ENCODE data around the gene RNF6. TPM values are rescaled to one million over a fixed set of nuclear protein-coding genes. Genes with fewer than 3 reads are reported as not detected.

RNF6 gene
- total RNA-seq, 1 experiment from 2014 or later: 34.0 TPM

DNA sequence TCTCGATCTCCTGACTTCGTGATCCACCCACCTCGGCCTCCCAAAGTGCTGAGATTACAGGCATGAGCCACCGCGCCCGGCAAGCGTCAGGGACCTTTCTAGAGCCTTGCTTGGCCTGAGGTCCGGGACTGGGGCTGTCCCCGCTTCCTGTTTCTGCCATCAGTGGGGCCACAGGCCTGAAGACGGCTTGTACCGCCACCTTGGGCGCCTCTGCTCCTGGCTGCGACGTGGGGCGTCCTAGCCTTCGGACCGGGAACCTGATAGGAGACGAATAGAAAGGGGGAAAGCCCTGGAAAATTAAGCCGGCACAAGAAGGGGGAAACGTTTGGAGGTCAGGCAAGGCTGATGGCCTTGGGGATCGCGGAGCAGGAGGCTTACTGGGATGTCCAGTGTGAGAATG lies 35.1 kb downstream of the RNF6 start:
- ATAC-seq (no peak), DNase-seq (no peak)
- 0 out of 2 replicates have a peak, but pooled peaks cover 4% of the 10 kb centered on the region for H3K4me1 ChIP-seq (ENCODE audit: insufficient read depth, low read length)
- 0 out of 2 replicates have a peak, but pooled peaks cover under 1% of the 10 kb centered on the region for H3K27me3 ChIP-seq (ENCODE audit: low read length)
- no peaks in the 10 kb centered on the region for H3K79me2 ChIP-seq (ENCODE audit: low read length)
- TSS peak; percentile 58 for BruUV-seq (replicated peaks)
- no peaks in the 10 kb centered on the region for H3K9me3 ChIP-seq (ENCODE audit: low read length)
- peak overlapping the region; percentile 97 for H2AFZ ChIP-seq (ENCODE audit: low read length)
- H3K9me2 ChIP-seq (replicated peaks; ENCODE audit: low read length): no peaks in the 10 kb centered on the region
- peak overlapping the region; percentile 80 for H3K4me3 ChIP-seq (ENCODE audit: low read length)
- H3K9ac ChIP-seq (ENCODE audit: low read length): peak overlapping the region; percentile 68; the same call in 1 of the 2 replicates
- H4K20me1 ChIP-seq (ENCODE audit: low read length): no peaks in the 10 kb centered on the region
- ChIA-PET CTCF (interaction anchor here (0.5 to 2.7 kb wide), 3 partner anchors 18 to 512 kb away, joined by 3 to 34 read pairs (median 3); no protein-coding TSS in a partner anchor), POLR2A (ENCODE audit: unreplicated experiment) (no interaction called here)
- no peaks in the 10 kb centered on the region for H3K36me3 ChIP-seq (ENCODE audit: low read depth, low read length)
- intact Hi-C loops (cut with micrococcal nuclease): loop anchor here (1.0 to 10.0 kb wide), 3 partner anchors 34 to 309 kb away; no protein-coding TSS in a partner anchor
- H3K27ac ChIP-seq (ENCODE audit: low read length): no peak overlapping the region
- no peak for TF ChIP-seq EZH2phosphoT487 (IDR thresholded peaks at IDR 0.05; ENCODE audit: borderline replicate concordance, low read length)
- TF ChIP-seq, protein P1, sequence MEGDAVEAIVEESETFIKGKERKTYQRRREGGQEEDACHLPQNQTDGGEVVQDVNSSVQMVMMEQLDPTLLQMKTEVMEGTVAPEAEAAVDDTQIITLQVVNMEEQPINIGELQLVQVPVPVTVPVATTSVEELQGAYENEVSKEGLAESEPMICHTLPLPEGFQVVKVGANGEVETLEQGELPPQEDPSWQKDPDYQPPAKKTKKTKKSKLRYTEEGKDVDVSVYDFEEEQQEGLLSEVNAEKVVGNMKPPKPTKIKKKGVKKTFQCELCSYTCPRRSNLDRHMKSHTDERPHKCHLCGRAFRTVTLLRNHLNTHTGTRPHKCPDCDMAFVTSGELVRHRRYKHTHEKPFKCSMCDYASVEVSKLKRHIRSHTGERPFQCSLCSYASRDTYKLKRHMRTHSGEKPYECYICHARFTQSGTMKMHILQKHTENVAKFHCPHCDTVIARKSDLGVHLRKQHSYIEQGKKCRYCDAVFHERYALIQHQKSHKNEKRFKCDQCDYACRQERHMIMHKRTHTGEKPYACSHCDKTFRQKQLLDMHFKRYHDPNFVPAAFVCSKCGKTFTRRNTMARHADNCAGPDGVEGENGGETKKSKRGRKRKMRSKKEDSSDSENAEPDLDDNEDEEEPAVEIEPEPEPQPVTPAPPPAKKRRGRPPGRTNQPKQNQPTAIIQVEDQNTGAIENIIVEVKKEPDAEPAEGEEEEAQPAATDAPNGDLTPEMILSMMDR (conservative IDR thresholded peaks at IDR 0.05; ENCODE audit: low read depth, low read length): no peak
- no peak for TF ChIP-seq EZH2 (IDR thresholded peaks at IDR 0.05; ENCODE audit: low read length, unreplicated experiment)
- peak overlapping the region; percentile 87 for H3K4me2 ChIP-seq (ENCODE audit: low read length)
- no peaks in the 10 kb centered on the region for H3F3A ChIP-seq (ENCODE audit: low read length, unreplicated experiment)

DNA sequence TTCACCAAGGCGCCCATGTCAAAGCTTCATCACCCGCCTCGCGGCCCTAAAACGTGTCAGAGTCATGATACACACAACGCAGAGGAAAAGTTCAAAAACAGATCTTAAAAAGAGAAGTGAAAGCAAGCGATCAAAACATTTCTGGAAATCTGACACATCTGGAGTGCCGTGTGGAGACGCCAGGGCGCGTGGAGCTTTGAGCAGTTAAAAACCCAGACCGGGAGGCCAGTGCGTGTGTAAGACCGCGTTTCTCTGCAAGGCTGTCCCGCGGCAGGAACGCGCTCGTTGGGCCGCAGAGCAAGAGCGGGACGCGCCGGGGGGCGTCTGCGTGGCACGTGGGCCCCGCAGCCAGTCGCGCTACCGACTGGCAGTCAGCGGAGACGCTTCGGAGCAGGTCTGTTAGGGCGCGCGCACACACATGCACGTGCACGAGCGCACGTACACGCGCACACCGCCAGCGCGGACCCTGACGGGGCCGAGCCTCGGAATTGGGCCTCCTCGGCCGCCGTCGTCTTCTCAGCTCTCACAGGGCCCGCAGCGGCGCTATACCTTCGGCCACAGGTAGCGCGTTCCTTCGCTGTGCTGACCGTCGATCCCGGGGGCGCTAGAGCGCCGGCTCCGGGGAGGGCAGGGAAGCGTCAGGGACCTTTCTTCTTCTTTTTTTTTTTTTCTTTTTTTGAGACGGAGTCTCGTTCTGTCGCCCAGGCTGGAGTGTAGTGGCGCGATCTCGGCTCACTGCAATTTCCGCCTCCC lies 35.8 kb downstream of the RNF6 start:
- DNase-seq: peak; percentile 93
- Histone ChIP-seq H3F3A (ENCODE audit: low read length, unreplicated experiment) (no peaks in the 10 kb centered on the region), H3K4me1 (ENCODE audit: insufficient read depth, low read length) (0 out of 2 replicates have a peak, but pooled peaks cover 4% of the 10 kb centered on the region), H3K9ac (ENCODE audit: low read length) (peak overlapping the region; percentile 68), H2AFZ (ENCODE audit: low read length) (peak overlapping the region; percentile 97), H3K79me2 (ENCODE audit: low read length) (no peaks in the 10 kb centered on the region), H3K27me3 (ENCODE audit: low read length) (0 out of 2 replicates have a peak, but pooled peaks cover 3% of the 10 kb centered on the region), H3K4me2 (ENCODE audit: low read length) (peak overlapping the region; percentile 87), H3K36me3 (ENCODE audit: low read depth, low read length) (no peaks in the 10 kb centered on the region), H3K4me3 (ENCODE audit: low read length) (peak overlapping the region; percentile 80), H3K9me2 (replicated peaks; ENCODE audit: low read length) (no peaks in the 10 kb centered on the region), H3K27ac (ENCODE audit: low read length) (no peak overlapping the region), H4K20me1 (ENCODE audit: low read length) (no peaks in the 10 kb centered on the region), H3K9me3 (ENCODE audit: low read length) (no peaks in the 10 kb centered on the region)
- ATAC-seq: peak; percentile 94
- POLR2A ChIA-PET (ENCODE audit: unreplicated experiment): interaction anchor here (0.7 kb wide), 2 partner anchors 484 to 548 kb away, joined by 3 to 8 read pairs; no protein-coding TSS in a partner anchor
- CTCF ChIA-PET: interaction anchor here (0.6 to 2.7 kb wide), 4 partner anchors 68 to 512 kb away, joined by 3 to 34 read pairs (median 17); no protein-coding TSS in a partner anchor
- TF ChIP-seq, protein P1 (conservative IDR thresholded peaks at IDR 0.05; ENCODE audit: low read depth, low read length): peak; percentile 57
- TF ChIP-seq EZH2phosphoT487 (IDR thresholded peaks at IDR 0.05; ENCODE audit: borderline replicate concordance, low read length): no peak
- no peak for TF ChIP-seq EZH2 (IDR thresholded peaks at IDR 0.05; ENCODE audit: low read length, unreplicated experiment)
- intact Hi-C loops (cut with micrococcal nuclease): loop anchor here (1.0 to 10.0 kb wide), 3 partner anchors 35 to 310 kb away; no protein-coding TSS in a partner anchor
- BruUV-seq (replicated peaks): no TSS peak

Data from PC-3 (cell line).